Measurements from ENCODE around the gene MUC12.
"Not testable (repeated sequence)": the region's sequence is repeated elsewhere in the genome, so short reads cannot be mapped to it uniquely, and the experiment has no call there.

MUC12 gene

GRCh38 chr7:101031082-101031481, 61.7 kb downstream of the MUC12 start:
- H3K4me3 ChIP-seq (ENCODE audit: low read length), result no peak overlapping the region
- no peak for TF ChIP-seq ZNF274 (IDR thresholded peaks at IDR 0.05; ENCODE audit: low read depth, low read length)

GRCh38 chr7:101035941-101036340, 66.6 kb downstream of the MUC12 start:
- no peak for TF ChIP-seq ZNF274 (IDR thresholded peaks at IDR 0.05; ENCODE audit: low read depth, low read length)
- H3K4me3 ChIP-seq (ENCODE audit: low read length), result no peak overlapping the region

GRCh38 chr7:101041283-101041682, 71.9 kb downstream of the MUC12 start:
- H3K4me3 ChIP-seq (ENCODE audit: low read length), result not testable (repeated sequence)

GRCh38 chr7:101058355-101058754, 89.0 kb downstream of the MUC12 start:
- H3K4me3 ChIP-seq (ENCODE audit: low read length), result no peak overlapping the region
- TF ChIP-seq ZNF274 (IDR thresholded peaks at IDR 0.05; ENCODE audit: low read depth, low read length), result no peak

- TF ChIP-seq ZNF274 (IDR thresholded peaks at IDR 0.05; ENCODE audit: low read depth, low read length), result no peak
- no peak overlapping the region for H3K4me3 ChIP-seq (ENCODE audit: low read length)
These were observed 90.2 kb downstream of the MUC12 start for GRCh38 chr7:101059620-101059942.

- no peak overlapping the region for H3K4me3 ChIP-seq (ENCODE audit: low read length)
- TF ChIP-seq ZNF274 (IDR thresholded peaks at IDR 0.05; ENCODE audit: low read depth, low read length), result no peak
These were observed 91.6 kb downstream of the MUC12 start for GRCh38 chr7:101060992-101061391.

- not testable (repeated sequence) for H3K4me3 ChIP-seq (ENCODE audit: low read length)
These were observed 94.8 kb downstream of the MUC12 start for GRCh38 chr7:101064176-101064550.

- not testable (repeated sequence) for H3K4me3 ChIP-seq (ENCODE audit: low read length)
These were observed 95.8 kb downstream of the MUC12 start for GRCh38 chr7:101065162-101065561.

GRCh38 chr7:101066141-101066832, 96.9 kb downstream of the MUC12 start:
- TF ChIP-seq ZNF274 (IDR thresholded peaks at IDR 0.05; ENCODE audit: low read depth, low read length), result no peak
- H3K4me3 ChIP-seq (ENCODE audit: low read length), result no peak overlapping the region

GRCh38 chr7:101066833-101067177, 97.4 kb downstream of the MUC12 start:
- TF ChIP-seq ZNF274 (IDR thresholded peaks at IDR 0.05; ENCODE audit: low read depth, low read length), result no peak
- no peak overlapping the region for H3K4me3 ChIP-seq (ENCODE audit: low read length)

- H3K4me3 ChIP-seq (ENCODE audit: low read length), result no peak overlapping the region
- TF ChIP-seq ZNF274 (IDR thresholded peaks at IDR 0.05; ENCODE audit: low read depth, low read length), result no peak
These were observed 99.0 kb downstream of the MUC12 start for GRCh38 chr7:101068401-101068800.

Measured in GM08714 (cell line).